ENCODE data around the gene IL25. TPM values are rescaled to one million over a fixed set of nuclear protein-coding genes. Genes with fewer than 3 reads are reported as not detected.

IL25 gene
- polyA plus RNA-seq, 2 of the 4 experiments (the other 2 are of a cell fraction) = not detected

GRCh38 chr14:23323838-23324454 is 48.7 kb upstream of the IL25 start:
- Histone ChIP-seq H3K4me2 (no peak overlapping the region; the same call in 2 of the 3 replicates), H3K9me3 (no peaks in the 10 kb centered on the region), H3K27ac (no peak overlapping the region), H3K4me3 (no peak overlapping the region), H3K4me1 (peaks cover 24% of the 10 kb centered on the region)
- POLR2A ChIA-PET = interaction anchor here (1.0 kb wide), 1 partner anchor 30 kb away, joined by 3 read pairs; no protein-coding TSS in a partner anchor
- ATAC-seq (no peak), DNase-seq (ENCODE audit: low read depth in 1 of 2, low spot score in 1 of 2) (no peak), FAIRE-seq (no peak)
- no peak for TF ChIP-seq ZFP36 (IDR thresholded peaks at IDR 0.05; ENCODE audit: borderline replicate concordance, partially characterized antibody)
- TF ChIP-seq EHF (CRISPR knock-in tag; IDR thresholded peaks at IDR 0.05) = no peak
- TF ChIP-seq CHD2 (IDR thresholded peaks at IDR 0.05; ENCODE audit: low read length, partially characterized antibody) = no peak
- TF ChIP-seq, protein P1, sequence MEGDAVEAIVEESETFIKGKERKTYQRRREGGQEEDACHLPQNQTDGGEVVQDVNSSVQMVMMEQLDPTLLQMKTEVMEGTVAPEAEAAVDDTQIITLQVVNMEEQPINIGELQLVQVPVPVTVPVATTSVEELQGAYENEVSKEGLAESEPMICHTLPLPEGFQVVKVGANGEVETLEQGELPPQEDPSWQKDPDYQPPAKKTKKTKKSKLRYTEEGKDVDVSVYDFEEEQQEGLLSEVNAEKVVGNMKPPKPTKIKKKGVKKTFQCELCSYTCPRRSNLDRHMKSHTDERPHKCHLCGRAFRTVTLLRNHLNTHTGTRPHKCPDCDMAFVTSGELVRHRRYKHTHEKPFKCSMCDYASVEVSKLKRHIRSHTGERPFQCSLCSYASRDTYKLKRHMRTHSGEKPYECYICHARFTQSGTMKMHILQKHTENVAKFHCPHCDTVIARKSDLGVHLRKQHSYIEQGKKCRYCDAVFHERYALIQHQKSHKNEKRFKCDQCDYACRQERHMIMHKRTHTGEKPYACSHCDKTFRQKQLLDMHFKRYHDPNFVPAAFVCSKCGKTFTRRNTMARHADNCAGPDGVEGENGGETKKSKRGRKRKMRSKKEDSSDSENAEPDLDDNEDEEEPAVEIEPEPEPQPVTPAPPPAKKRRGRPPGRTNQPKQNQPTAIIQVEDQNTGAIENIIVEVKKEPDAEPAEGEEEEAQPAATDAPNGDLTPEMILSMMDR (IDR thresholded peaks at IDR 0.05) = no peak
- TF ChIP-seq NPAS2 (CRISPR knock-in tag; IDR thresholded peaks at IDR 0.05; ENCODE audit: borderline replicate concordance) = no peak
- TF ChIP-seq CHD4 (IDR thresholded peaks at IDR 0.05; ENCODE audit: borderline replicate concordance) = no peak
- no peak for TF ChIP-seq ZSCAN20 (CRISPR knock-in tag; IDR thresholded peaks at IDR 0.05)
- TF ChIP-seq BHLHE40 (IDR thresholded peaks at IDR 0.05; ENCODE audit: low read depth, low read length) = no peak
- no peak for TF ChIP-seq CBX8 (IDR thresholded peaks at IDR 0.05)
- 97% methylated on average over 17 of the region's 18 CpGs for WGBS (ENCODE audit: missing lambda C conversion rate)
- CTCF ChIA-PET = interaction anchor here (1.6 to 5.2 kb wide), 3 partner anchors 12 to 235 kb away, joined by 5 to 30 read pairs (median 9); no protein-coding TSS in a partner anchor

DNA sequence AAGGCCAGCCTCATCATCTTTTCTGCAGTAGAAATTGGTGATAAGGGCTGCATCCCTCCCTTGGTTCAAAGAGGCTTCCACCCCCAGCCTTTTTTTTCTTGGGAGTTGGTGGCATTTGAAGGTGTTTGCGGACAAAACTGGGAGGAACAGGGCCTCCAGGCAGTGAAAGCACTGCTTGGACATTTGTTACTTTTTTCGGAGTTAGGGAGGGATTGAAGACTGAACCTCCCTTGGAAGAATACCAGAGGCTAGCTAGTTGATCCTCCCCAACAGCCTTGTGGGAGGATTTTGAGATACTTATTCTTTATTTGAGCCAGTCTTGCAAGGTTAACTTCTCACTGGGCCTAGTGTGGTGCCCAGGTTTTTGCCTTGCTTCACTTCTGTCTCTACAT is 48.2 kb upstream of the IL25 start:
- Histone ChIP-seq H3K27ac (no peak overlapping the region), H3K4me1 (peaks cover 24% of the 10 kb centered on the region), H3K4me3 (no peak overlapping the region), H3K4me2 (no peak overlapping the region), H3K9me3 (no peaks in the 10 kb centered on the region)
- ChIA-PET POLR2A (no interaction called here), CTCF (interaction anchor here (5.2 kb wide), 1 partner anchor 55 kb away, joined by 30 read pairs; no protein-coding TSS in a partner anchor)
- WGBS (ENCODE audit: missing lambda C conversion rate) = 97% methylated on average over 2 of the region's 2 CpGs
- TF ChIP-seq ZSCAN20 (CRISPR knock-in tag; IDR thresholded peaks at IDR 0.05) = no peak
- TF ChIP-seq ESRRA (IDR thresholded peaks at IDR 0.05; ENCODE audit: borderline replicate concordance, low read length) = no peak
- no peak for TF ChIP-seq REST (IDR thresholded peaks at IDR 0.05)
- TF ChIP-seq NPAS2 (CRISPR knock-in tag; IDR thresholded peaks at IDR 0.05; ENCODE audit: borderline replicate concordance) = no peak
- no peak for TF ChIP-seq HOXA7 (CRISPR knock-in tag; IDR thresholded peaks at IDR 0.05)
- no peak for TF ChIP-seq KDM5A (IDR thresholded peaks at IDR 0.05)
- TF ChIP-seq FOSB (CRISPR knock-in tag; IDR thresholded peaks at IDR 0.05) = no peak
- no peak for TF ChIP-seq JUN (IDR thresholded peaks at IDR 0.05)
- TF ChIP-seq, protein P2, sequence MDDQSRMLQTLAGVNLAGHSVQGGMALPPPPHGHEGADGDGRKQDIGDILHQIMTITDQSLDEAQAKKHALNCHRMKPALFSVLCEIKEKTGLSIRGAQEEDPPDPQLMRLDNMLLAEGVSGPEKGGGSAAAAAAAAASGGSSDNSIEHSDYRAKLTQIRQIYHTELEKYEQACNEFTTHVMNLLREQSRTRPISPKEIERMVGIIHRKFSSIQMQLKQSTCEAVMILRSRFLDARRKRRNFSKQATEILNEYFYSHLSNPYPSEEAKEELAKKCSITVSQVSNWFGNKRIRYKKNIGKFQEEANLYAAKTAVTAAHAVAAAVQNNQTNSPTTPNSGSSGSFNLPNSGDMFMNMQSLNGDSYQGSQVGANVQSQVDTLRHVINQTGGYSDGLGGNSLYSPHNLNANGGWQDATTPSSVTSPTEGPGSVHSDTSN (IDR thresholded peaks at IDR 0.05) = no peak
- TF ChIP-seq BHLHE40 (IDR thresholded peaks at IDR 0.05; ENCODE audit: low read depth, low read length) = no peak
- TF ChIP-seq SMC3 (IDR thresholded peaks at IDR 0.05) = no peak
- no peak for TF ChIP-seq RNF2 (IDR thresholded peaks at IDR 0.05; ENCODE audit: borderline replicate concordance, low read depth)
- no peak for TF ChIP-seq HDAC2 (IDR thresholded peaks at IDR 0.05)
- TF ChIP-seq POLR2A (IDR thresholded peaks at IDR 0.05; ENCODE audit: low read length) = no peak
- TF ChIP-seq TP53 (CRISPR knock-in tag; IDR thresholded peaks at IDR 0.05) = no peak
- ATAC-seq = no peak
- no peak for FAIRE-seq
- no peak for DNase-seq (ENCODE audit: low read depth in 1 of 2, low spot score in 1 of 2)

All from A549 (cell line).